SK-N-SH (cell line): ENCODE measurements around the gene STARD5. TPM values are rescaled to one million over a fixed set of nuclear protein-coding genes. Genes with fewer than 3 reads are reported as not detected.

Experiments
- CTCF ChIA-PET: fragments of 300-600, 350-600 bp; formaldehyde crosslinking; extraction: SDS; loops from one replicate; lab custom pipeline; 2021; lab: Yijun Ruan, JAX
- POLR2A ChIA-PET: fragments of 350-600 bp; sonication (Branson Sonifier 250); formaldehyde crosslinking; extraction: SDS; loops from one replicate; lab custom pipeline; 2020; ENCODE audit warnings: antibody characterized with exemption, inconsistent platforms; lab: Yijun Ruan, JAX
- DNase-seq: peaks from one replicate; pipeline ENCODE4 v3.0.0; 2012
- H2AFZ ChIP-seq: fragments of 200-600 bp; sonication (generic); 2 replicates; pipeline ENCODE4 v1.8.1; 2016; ENCODE audit warnings: antibody characterized with exemption, mild to moderate bottlenecking, low read depth
- H3F3A ChIP-seq: fragments of 200-600 bp; sonication (generic); replicated peaks from 2 replicates; pipeline ENCODE3; 2016; ENCODE audit warnings: antibody characterized with exemption, mild to moderate bottlenecking; ENCODE audit not compliant: insufficient read depth
- H3K27ac ChIP-seq, 2 experiments: fragments of 200-500 bp in 1 of 2; fragments of 200-600 bp in 1 of 2; sonication (Bioruptor generic) in 1 of 2; sonication (generic), shearing (Covaris generic) in 1 of 2; 2 replicates each; pipeline versions ENCODE4 v1.5.1 to v1.6.1; 2014 to 2016; ENCODE audit warnings: low read depth in 2 of 2, inconsistent platforms in 1 of 2, low read length in 1 of 2, mild to moderate bottlenecking in 1 of 2, mixed read lengths in 1 of 2
- H3K27me3 ChIP-seq: fragments of 200-600 bp; sonication (generic), shearing (Covaris generic); 2 replicates; pipeline ENCODE4 v1.6.1; 2016; ENCODE audit warnings: mixed run types; ENCODE audit not compliant: insufficient read depth
- H3K36me3 ChIP-seq, 2 experiments: fragments of 200-500 bp in 1 of 2; fragments of 200-600 bp in 1 of 2; sonication (Bioruptor generic) in 1 of 2; sonication (generic) in 1 of 2; replicated peaks in 1 of 2; 2 replicates each; pipeline versions ENCODE3 to v1.5.1; 2014 to 2016; ENCODE audit warnings: low read length in 1 of 2, mild to moderate bottlenecking in 1 of 2; ENCODE audit not compliant: insufficient read depth in 2 of 2, control insufficient read depth in 1 of 2
- H3K4me1 ChIP-seq, 2 experiments: fragments of 200-500 bp in 1 of 2; fragments of 200-600 bp in 1 of 2; sonication (Bioruptor generic) in 1 of 2; sonication (generic), shearing (Covaris generic) in 1 of 2; 2 replicates each; pipeline versions ENCODE4 v1.5.1 to v1.6.1; 2014 to 2016; ENCODE audit warnings: low read depth in 1 of 2, low read length in 1 of 2, mixed run types in 1 of 2; ENCODE audit not compliant: insufficient read depth in 2 of 2, control insufficient read depth in 1 of 2
- H3K4me2 ChIP-seq: fragments of 200-600 bp; sonication (generic), shearing (Covaris generic); 2 replicates; pipeline ENCODE4 v1.6.1; 2017; ENCODE audit warnings: mixed run types
- H3K4me3 ChIP-seq, 2 experiments: fragments of 200-500 bp in 1 of 2; fragments of 200-600 bp in 1 of 2; sonication (Bioruptor generic) in 1 of 2; sonication (generic), shearing (Covaris generic) in 1 of 2; 2 replicates each; pipeline versions ENCODE4 v1.5.1 to v1.8.1; 2014 to 2016; ENCODE audit warnings: low read depth in 2 of 2, inconsistent platforms in 1 of 2, low read length in 1 of 2, mild to moderate bottlenecking in 1 of 2, mixed read lengths in 1 of 2, moderate library complexity in 1 of 2
- H3K79me2 ChIP-seq: fragments of 200-600 bp; sonication (generic); 2 replicates; pipeline ENCODE4 v1.8.1; 2017; ENCODE audit warnings: mild to moderate bottlenecking; ENCODE audit not compliant: insufficient read depth
- H3K9ac ChIP-seq: fragments of 200-600 bp; sonication (generic); 2 replicates; pipeline ENCODE4 v1.6.1; 2017; ENCODE audit warnings: mixed run types
- H3K9me2 ChIP-seq: fragments of 200-600 bp; sonication (generic); 2 replicates; pipeline ENCODE4 v1.6.1; 2017; ENCODE audit warnings: mixed run types
- H3K9me3 ChIP-seq: fragments of 200-600 bp; sonication (generic); 2 replicates; pipeline ENCODE4 v1.6.1; 2017; ENCODE audit warnings: mixed run types, mild to moderate bottlenecking, moderate library complexity
- H4K20me1 ChIP-seq: fragments of 200-600 bp; sonication (generic); 2 replicates; pipeline ENCODE4 v1.6.1; 2017; ENCODE audit warnings: mild to moderate bottlenecking, mixed run types; ENCODE audit not compliant: insufficient read depth
- ELF1 ChIP-seq: IDR thresholded peaks from 2 replicates; pipeline ENCODE4 v1.4.0; 2012
- EP300 ChIP-seq, 2 experiments: IDR thresholded peaks; 2 replicates each; pipeline versions ENCODE4 v1.4.0 to v1.6.1; 2012; ENCODE audit warnings: borderline replicate concordance in 1 of 2, low read depth in 1 of 2, low read length in 1 of 2
- FOSL2 ChIP-seq: IDR thresholded peaks from 2 replicates; pipeline ENCODE4 v1.4.0; 2012; ENCODE audit warnings: low read depth, mild to moderate bottlenecking, moderate library complexity, borderline replicate concordance
- GABPA ChIP-seq: IDR thresholded peaks from 2 replicates; pipeline ENCODE4 v1.4.0; 2012; ENCODE audit warnings: low read depth, mild to moderate bottlenecking
- NFIC ChIP-seq: IDR thresholded peaks from 2 replicates; pipeline ENCODE4 v1.4.0; 2012; ENCODE audit warnings: borderline replicate concordance
- NRF1 ChIP-seq: IDR thresholded peaks from 2 replicates; pipeline ENCODE4 v1.6.1; 2012; ENCODE audit warnings: low read depth, mild to moderate bottlenecking, low read length
- POLR2AphosphoS5 ChIP-seq: IDR thresholded peaks from 2 replicates; pipeline ENCODE4 v1.6.1; 2012; ENCODE audit warnings: low read depth, low read length
- SIN3A ChIP-seq: IDR thresholded peaks from 2 replicates; pipeline ENCODE4 v1.6.1; 2012; ENCODE audit warnings: low read depth, mild to moderate bottlenecking, low read length, moderate library complexity, borderline replicate concordance
- WGBS: methylation state at CpG from one replicate; pipeline ENCODE4 v1.1.6; 2017; ENCODE audit warnings: low lambda C conversion rate; 5-methylcytosine and 5-hydroxymethylcytosine counted together
- polyA plus RNA-seq, 3 experiments: library from polyadenylated mRNA; depleted of rRNA; stranded (reverse); fragments of >200 nt; gene quantifications; 2 replicates each; pipeline ENCODE4 v1.2.3, GENCODE V29; 2012
- TF ChIP-seq, protein P1 (sequence below): IDR thresholded peaks from 2 replicates; pipeline ENCODE4 v1.4.0; 2012; ENCODE audit warnings: low read depth
- TF ChIP-seq, protein P2 (sequence below): fragments of 200-600 bp; sonication (generic); IDR thresholded peaks from 2 replicates; pipeline ENCODE4 v1.6.1; 2017; ENCODE audit warnings: antibody characterized with exemption, mild to moderate bottlenecking, moderate library complexity
- TF ChIP-seq, protein P3 (sequence below): IDR thresholded peaks from 2 replicates; pipeline ENCODE4 v1.6.1; 2012; ENCODE audit warnings: mild to moderate bottlenecking, low read depth, low read length, moderate library complexity

Gene STARD5
- polyA plus RNA-seq, 1 of the 3 experiments (the other 2 are of a cell fraction) = 1.6 TPM

DNA sequence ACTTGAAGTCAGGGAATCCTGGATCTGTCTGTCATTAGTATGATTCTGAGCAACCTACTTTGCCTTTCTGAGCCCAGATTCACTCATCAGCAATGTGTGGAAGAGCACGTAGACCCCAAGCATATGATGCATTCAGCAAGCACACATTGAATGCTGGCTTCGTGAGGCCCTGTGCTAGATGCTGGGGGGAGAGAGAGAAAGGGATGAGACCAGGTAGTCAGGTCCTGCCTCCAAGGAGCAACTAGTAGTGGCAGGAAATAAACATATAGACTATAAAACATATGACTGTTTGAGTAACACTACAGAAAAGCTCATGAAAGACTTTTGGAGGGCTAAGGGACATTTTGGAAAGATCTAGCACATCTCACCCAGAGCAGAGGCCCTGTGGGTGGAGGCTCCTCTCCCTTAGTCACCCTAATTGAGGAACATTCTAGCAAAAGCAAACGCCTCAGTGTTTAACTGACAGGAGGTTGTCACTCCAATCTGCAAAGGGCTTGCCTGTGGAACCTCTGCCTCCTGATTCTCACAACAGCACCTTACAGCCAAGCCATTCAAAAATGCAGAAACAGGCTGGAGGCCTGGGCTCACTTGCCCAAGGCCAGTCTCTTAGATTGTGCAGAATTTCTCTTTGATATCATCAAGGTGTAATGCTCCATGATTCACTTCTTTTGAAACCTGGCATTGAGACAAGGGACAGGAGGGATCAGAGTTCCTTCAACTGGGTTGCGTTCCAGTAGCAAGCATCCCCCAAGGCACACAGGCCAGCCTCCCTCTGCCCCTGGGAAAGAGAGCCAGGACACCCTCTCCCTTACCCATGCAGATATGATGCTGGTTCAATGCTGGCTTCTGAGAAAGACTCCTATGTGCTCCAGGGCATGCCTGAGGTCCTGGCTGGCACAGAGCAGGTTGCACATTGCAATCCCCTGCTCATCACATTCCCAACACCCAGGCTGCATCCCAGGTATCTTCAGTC, 26.1 kb downstream of the STARD5 start:
- Histone ChIP-seq H3K9me2 (no peaks in the 10 kb centered on the region), H3K9me3 (no peaks in the 10 kb centered on the region), H3K79me2 (no peaks in the 10 kb centered on the region), H3K4me1 (peaks cover 7 to 9% of the 10 kb centered on the region in 2 experiments; a peak in 2 of 4 replicates), H4K20me1 (no peaks in the 10 kb centered on the region), H3K36me3 (no peaks in the 10 kb centered on the region), H3K9ac (no peak overlapping the region), H3K4me2 (no peak overlapping the region), H2AFZ (no peak overlapping the region), H3F3A (no peaks in the 10 kb centered on the region), H3K27me3 (peaks cover 14% of the 10 kb centered on the region; the same call in 1 of the 2 replicates), H3K4me3 (no peak overlapping the region), H3K27ac (no peak overlapping the region)
- no peak for DNase-seq
- 52% methylated on average over 4 of the region's 4 CpGs for WGBS
- CTCF ChIA-PET = interaction anchor here (1.4 to 2.4 kb wide), 4 partner anchors 22 to 102 kb away, joined by 4 to 10 read pairs (median 7); no protein-coding TSS in a partner anchor
- TF ChIP-seq, protein P1, sequence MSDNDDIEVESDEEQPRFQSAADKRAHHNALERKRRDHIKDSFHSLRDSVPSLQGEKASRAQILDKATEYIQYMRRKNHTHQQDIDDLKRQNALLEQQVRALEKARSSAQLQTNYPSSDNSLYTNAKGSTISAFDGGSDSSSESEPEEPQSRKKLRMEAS = no peak
- TF ChIP-seq, protein P2, sequence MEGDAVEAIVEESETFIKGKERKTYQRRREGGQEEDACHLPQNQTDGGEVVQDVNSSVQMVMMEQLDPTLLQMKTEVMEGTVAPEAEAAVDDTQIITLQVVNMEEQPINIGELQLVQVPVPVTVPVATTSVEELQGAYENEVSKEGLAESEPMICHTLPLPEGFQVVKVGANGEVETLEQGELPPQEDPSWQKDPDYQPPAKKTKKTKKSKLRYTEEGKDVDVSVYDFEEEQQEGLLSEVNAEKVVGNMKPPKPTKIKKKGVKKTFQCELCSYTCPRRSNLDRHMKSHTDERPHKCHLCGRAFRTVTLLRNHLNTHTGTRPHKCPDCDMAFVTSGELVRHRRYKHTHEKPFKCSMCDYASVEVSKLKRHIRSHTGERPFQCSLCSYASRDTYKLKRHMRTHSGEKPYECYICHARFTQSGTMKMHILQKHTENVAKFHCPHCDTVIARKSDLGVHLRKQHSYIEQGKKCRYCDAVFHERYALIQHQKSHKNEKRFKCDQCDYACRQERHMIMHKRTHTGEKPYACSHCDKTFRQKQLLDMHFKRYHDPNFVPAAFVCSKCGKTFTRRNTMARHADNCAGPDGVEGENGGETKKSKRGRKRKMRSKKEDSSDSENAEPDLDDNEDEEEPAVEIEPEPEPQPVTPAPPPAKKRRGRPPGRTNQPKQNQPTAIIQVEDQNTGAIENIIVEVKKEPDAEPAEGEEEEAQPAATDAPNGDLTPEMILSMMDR = no peak
- TF ChIP-seq SIN3A (no peak), ELF1 (no peak), EP300 (IDR thresholded peaks at IDR 0.05; ENCODE audit: borderline replicate concordance in 1 of 2, low read depth in 1 of 2, low read length in 1 of 2) (no peak), GABPA (no peak)
- POLR2A ChIA-PET = no interaction called here

DNA sequence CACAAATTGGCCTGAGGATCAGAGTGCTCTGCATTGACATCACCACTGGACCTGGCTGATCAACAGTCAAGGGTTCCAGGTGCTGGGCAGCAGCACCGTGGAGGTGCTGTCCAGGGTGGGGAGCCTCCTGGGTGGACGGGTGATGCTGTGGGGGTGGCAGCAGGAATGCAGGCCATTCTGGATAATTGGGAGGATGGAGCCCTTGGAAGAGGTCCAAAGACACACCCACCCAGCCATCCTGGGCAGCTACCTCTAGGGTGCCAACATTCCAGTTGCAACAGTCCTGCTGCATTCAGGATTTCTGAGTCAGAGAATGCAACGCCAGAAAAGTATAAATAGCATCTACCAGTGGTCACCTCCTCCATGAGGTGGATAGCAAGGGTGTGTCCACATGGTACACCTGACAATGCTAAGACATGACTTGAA, 26.8 kb downstream of the STARD5 start:
- TF ChIP-seq POLR2AphosphoS5 (no peak), NRF1 (no peak), FOSL2 (0 out of 2 replicates have a peak, but pooled peaks have one; percentile 25), NFIC (0 out of 2 replicates have a peak, but pooled peaks have one; percentile 29)
- TF ChIP-seq, protein P3, sequence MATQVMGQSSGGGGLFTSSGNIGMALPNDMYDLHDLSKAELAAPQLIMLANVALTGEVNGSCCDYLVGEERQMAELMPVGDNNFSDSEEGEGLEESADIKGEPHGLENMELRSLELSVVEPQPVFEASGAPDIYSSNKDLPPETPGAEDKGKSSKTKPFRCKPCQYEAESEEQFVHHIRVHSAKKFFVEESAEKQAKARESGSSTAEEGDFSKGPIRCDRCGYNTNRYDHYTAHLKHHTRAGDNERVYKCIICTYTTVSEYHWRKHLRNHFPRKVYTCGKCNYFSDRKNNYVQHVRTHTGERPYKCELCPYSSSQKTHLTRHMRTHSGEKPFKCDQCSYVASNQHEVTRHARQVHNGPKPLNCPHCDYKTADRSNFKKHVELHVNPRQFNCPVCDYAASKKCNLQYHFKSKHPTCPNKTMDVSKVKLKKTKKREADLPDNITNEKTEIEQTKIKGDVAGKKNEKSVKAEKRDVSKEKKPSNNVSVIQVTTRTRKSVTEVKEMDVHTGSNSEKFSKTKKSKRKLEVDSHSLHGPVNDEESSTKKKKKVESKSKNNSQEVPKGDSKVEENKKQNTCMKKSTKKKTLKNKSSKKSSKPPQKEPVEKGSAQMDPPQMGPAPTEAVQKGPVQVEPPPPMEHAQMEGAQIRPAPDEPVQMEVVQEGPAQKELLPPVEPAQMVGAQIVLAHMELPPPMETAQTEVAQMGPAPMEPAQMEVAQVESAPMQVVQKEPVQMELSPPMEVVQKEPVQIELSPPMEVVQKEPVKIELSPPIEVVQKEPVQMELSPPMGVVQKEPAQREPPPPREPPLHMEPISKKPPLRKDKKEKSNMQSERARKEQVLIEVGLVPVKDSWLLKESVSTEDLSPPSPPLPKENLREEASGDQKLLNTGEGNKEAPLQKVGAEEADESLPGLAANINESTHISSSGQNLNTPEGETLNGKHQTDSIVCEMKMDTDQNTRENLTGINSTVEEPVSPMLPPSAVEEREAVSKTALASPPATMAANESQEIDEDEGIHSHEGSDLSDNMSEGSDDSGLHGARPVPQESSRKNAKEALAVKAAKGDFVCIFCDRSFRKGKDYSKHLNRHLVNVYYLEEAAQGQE = peak; percentile 73
- ChIA-PET CTCF (interaction anchor here (1.5 kb wide), 1 partner anchor 31 kb away, joined by 4 read pairs; no protein-coding TSS in a partner anchor), POLR2A (no interaction called here)
- H3K9me2 ChIP-seq = no peaks in the 10 kb centered on the region
- no peaks in the 10 kb centered on the region for H3K9me3 ChIP-seq
- H3K27me3 ChIP-seq = peaks cover 14% of the 10 kb centered on the region; the same call in 1 of the 2 replicates
- no peaks in the 10 kb centered on the region for H3F3A ChIP-seq
- no peak for DNase-seq
- no peak overlapping the region for H3K4me2 ChIP-seq
- H3K79me2 ChIP-seq = no peaks in the 10 kb centered on the region
- H3K4me3 ChIP-seq = no peak overlapping the region
- 47% methylated on average over 2 of the region's 3 CpGs for WGBS
- no peak overlapping the region for H3K9ac ChIP-seq
- no peak overlapping the region for H3K27ac ChIP-seq
- peaks cover 7 to 9% of the 10 kb centered on the region in 2 experiments; a peak in 2 of 4 replicates for H3K4me1 ChIP-seq
- H2AFZ ChIP-seq = no peak overlapping the region
- H4K20me1 ChIP-seq = no peaks in the 10 kb centered on the region
- H3K36me3 ChIP-seq = no peaks in the 10 kb centered on the region
